Fibroblast of peridontal ligament (primary cell): ENCODE measurements around the gene TNPO1.

Experiments used
- DNase-seq: peaks from one replicate; pipeline ENCODE4 v3.0.0-alpha.2; 2010; ENCODE audit errors: extremely low read depth

The TNPO1 gene

DNA sequence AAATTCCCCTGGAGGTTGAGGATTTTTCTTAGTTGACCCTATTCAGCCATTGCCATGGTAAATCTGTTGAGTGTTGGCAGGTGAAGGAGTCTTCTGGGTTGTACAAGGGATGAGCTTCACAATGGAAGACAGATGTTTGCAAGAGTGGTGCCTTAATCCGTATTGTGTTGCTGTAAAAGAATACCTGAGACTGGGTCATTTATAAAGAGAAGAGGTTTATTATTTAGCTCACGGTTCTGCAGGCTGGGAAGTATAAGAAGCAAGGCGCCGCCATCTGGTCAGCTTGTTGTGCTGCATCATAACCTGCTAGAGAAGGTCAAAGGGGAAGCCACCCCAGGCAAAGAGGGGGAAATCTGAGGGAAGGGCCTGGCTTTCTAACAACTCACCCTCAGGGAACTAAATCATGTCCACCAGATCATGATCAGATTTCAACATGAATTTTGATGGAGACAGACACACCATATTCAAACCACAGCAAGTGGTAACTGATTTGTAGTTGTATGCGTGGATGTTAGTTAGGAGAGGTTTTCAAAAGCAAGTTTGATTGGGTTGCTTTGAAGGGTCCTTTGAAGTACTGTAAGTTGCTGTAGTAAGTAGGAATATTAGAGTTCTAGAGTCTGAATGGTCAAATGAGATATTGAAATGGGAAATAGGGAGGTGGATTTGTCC, 2.5 kb downstream of the TNPO1 start:
- DNase-seq, result peak; percentile 72

DNA sequence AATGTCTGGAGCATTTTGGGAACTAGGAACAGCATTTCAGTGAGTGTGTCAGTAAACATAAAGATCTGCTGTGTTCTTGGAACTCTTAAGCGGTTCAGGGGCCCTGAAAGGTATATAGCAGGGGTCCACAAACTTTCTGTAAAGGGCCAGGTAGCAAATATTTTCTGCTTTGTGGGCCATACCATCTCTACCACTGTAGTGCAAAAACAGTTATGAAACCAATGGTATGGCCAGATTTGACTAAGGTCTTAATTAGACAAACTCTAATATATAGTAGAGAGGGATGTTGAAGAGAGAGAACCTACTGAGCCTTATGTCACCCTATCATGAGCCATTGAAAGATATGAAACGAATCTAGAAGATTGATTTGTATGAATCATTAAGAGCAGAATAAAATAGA, 5.3 kb downstream of the TNPO1 start:
- no peak for DNase-seq

- no peak for DNase-seq
Observed at GRCh38 chr5:72822944-72823343, 6.5 kb downstream of the TNPO1 start.

DNA sequence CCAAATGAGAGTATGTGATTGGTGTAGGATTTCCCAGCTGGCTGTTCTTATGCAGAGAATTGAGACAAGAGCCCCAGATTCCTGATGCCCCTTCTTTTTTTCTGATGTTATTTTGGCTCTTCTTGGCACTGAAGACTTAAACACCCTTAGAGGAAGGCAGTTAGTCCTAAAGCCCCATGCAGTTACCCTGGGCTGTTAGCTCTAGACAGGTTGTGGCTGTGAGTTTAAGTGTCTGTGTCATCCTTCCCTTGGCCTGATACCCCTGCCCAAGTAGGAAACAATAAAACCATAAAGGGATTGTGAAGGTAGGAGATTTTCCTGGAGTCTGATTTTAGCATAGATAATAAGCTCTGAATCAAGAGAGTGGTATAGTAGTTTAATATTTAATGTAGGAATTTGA, 13.2 kb downstream of the TNPO1 start:
- no peak for DNase-seq

- no peak for DNase-seq
Observed at GRCh38 chr5:72830362-72830761, 13.9 kb downstream of the TNPO1 start.

- no peak for DNase-seq
Observed at GRCh38 chr5:72831685-72832084, 15.2 kb downstream of the TNPO1 start.

DNA sequence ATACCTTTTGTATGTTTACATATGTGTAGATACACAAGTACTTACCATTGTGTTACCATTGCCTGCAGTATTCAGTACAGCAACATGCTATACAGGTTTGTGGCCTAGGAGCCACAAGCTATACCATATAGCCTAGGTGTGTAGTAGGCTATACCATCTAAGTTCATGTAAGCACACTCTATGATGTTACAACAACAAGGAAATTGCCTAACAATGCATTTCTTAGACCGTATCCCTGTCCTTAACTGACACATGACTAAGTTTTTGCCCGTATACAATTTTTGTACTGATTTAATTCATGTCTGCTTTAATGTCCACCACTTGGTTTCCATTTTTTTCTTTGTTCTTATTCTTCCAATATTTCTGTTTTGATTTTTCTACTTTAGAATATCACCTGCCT, 18.5 kb downstream of the TNPO1 start:
- no peak for DNase-seq

DNA sequence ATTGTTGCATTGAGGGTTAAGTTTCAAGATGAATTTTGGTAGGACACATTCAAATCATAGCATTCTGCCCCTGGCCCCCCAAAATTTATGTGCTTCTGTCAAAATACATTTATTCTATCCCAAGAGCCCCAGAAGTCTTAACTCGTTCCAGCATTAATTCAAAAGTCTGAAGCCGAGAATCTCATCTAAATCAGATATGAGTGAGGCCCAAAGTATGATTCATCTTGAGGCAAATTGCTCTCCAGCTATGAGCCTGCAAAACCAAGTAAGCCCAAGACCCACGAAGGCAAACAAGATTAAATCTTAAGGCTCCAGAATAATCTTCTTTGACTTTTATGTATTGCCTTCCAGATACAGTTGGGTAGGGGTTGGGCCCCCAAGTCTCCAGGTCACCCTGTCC, 19.2 kb downstream of the TNPO1 start:
- no peak for DNase-seq

DNA sequence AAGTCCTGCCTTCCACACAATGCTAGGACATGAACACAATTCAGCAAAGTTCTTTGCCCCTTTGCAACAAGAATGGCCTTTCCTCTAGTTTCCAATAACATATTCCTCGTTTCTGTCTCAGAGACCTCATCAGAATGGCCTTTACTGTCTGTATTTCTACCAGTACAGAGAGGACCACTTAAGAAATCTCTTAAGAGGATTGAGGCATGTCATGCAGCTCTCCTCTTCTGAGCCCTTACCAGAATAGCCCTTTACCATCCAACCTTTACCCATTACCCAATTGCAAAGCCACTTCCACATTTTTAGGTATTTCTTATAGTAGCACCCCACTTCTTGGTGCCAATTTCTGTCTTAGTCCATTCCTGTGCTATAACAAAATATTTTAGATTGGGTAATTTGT, 20.3 kb downstream of the TNPO1 start:
- DNase-seq, result no peak

DNA sequence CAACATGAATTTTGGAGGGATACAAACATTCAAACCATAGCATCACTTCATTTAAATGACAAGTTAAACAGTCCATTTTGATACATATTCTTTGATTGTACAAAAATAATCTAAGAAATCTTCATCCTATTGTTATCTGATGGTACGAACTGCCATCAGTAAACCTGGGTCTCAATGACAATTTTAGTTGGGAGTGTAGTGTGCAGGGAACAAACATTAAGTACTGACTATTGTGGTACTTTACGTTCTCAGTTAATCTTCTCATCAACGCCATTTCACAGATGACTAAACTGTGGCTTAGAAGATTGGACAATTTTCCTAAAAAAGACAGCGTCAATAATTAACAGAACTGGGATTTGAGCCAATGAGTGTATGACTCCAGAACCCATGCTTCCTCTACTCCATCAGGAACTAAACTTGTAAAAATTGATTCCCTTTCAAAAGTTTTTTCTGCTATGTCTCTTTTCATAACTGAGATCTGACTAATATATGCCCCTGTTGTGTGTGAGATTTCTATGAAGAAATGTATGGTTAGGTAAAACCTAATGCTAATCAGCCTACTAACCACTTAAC, 21.1 kb downstream of the TNPO1 start:
- DNase-seq, result no peak

DNA sequence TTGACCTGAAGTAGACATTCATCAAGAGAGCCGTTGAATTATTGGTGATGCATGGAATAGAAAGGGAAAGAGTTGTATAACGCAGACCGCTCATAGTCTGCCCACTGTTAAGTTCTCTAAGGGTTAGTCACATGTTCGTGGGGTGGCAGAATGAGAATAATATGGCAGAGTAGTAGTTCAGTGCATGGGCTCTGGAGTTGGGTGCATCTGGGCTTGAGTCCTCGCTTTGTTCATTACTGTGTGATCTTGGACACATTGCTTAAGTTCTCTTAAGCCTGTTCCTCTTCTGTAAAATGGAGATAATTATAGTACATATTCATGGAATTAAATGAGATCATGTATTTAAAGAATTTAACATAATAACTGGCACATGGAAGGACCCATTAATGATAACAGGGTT, 23.6 kb downstream of the TNPO1 start:
- DNase-seq, result no peak

DNA sequence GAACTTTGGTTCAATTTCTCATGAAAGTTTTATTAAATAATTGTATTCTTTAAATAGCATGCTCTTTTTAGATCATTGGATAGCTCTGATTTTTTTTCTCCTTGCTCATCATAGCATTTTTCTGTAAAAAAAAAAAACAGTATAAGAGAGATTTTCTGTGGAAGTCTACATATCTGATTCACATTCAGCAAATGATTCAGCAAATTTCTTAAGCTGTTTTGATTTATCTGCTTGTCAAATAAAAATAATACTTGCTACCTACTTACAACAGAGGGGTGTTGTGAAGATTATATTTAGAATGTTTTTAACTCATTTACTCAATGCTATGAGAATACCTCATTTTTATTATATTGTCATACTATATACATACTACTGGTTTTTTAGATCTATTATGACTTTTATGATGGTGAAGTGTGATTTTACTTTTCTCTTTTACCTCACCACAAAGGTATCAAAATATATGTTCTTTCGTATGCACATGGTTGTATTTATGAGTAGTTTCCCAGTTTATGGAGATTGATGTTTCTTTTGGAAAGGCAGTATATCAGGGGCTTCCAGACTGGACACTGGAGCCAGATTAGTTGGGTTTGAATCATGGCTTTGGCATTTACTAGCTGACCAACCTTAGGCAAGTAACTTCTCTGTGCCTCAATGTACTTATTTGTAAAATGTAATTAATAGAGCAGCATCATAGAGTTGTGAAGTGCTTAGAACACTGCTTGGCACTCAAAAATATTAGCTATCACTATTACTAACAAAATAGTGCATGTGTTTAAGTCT, 25.5 kb downstream of the TNPO1 start:
- DNase-seq, result peak; percentile 70

DNA sequence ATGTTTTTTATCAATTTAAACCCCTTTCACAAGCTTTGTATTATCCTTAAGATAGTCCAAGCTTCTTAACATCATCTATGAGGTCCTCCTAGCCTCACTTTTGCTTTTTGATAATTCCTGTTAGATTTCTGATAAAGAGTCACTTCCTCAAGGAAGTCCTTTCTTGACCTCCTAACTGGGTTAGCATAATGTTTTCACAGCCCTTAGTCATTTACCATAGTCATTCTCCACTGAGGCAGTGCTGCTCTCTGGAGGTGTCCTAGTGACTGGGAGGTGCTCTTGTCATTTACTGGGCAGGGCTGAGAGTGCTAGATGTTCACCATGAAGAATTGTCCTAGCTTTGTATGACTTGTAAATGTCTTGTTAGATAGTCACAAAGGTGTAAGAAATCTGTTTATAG, 26.4 kb downstream of the TNPO1 start:
- no peak for DNase-seq

- no peak for DNase-seq
Observed at GRCh38 chr5:72844218-72844603, 27.8 kb downstream of the TNPO1 start.

DNA sequence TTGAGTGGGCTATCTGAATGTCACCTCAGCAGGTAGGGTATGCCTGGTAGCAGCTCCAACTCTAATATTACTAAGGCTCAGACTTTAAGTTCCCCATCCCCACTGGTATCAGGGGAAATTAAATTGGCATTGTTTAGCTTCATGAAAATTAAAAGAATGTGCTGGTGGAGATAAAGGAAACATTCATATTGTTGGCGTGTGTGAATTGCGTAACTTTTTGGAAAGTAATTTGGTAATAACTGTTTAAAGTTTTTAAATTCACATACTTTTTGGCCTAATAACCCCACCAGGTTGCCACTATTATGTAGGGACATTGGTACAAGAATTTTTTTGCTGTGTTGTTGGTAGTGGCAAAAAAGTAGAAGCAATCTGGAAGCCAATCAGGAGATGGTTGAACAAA, 29.4 kb downstream of the TNPO1 start:
- peak; percentile 43 for DNase-seq

DNA sequence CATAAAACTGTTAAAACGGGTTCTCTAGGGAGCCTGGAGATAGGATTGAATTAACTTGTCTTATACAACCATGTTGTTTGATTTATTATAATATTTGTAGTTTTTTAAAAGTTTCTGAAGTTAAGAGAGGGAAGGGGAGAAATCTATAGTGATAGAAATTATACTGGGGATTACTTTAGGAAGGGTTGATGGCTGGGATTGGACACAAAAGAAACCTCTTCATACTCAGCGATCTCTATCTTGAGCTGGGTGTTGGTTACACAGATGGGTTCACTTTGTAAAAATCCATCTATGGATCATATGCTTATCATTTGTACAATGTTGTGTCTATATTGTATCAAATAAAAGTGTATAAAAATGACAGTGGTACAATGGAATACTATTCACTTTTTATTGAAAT, 30.0 kb downstream of the TNPO1 start:
- no peak for DNase-seq

DNA sequence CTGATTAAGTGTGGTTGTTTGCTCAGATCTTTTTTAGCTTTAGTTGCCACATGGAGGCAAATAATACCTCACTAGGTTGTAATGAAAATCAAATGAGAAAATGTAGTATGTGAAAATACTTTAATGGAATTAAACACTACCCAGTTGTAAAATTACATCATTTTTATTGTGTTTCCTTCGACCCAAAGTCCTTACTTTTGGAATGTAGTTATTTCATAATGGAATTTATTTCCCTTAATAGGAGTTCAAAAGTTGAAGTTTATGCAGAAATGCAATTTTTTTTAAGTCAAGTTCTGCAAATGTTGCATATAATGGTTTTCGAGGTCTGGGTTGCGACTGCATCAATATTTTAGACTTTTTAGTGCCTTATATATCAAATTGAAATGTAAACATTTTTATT, 31.0 kb downstream of the TNPO1 start:
- no peak for DNase-seq

- peak; percentile 92 for DNase-seq
Observed at GRCh38 chr5:72847989-72848473, 31.6 kb downstream of the TNPO1 start.

DNA sequence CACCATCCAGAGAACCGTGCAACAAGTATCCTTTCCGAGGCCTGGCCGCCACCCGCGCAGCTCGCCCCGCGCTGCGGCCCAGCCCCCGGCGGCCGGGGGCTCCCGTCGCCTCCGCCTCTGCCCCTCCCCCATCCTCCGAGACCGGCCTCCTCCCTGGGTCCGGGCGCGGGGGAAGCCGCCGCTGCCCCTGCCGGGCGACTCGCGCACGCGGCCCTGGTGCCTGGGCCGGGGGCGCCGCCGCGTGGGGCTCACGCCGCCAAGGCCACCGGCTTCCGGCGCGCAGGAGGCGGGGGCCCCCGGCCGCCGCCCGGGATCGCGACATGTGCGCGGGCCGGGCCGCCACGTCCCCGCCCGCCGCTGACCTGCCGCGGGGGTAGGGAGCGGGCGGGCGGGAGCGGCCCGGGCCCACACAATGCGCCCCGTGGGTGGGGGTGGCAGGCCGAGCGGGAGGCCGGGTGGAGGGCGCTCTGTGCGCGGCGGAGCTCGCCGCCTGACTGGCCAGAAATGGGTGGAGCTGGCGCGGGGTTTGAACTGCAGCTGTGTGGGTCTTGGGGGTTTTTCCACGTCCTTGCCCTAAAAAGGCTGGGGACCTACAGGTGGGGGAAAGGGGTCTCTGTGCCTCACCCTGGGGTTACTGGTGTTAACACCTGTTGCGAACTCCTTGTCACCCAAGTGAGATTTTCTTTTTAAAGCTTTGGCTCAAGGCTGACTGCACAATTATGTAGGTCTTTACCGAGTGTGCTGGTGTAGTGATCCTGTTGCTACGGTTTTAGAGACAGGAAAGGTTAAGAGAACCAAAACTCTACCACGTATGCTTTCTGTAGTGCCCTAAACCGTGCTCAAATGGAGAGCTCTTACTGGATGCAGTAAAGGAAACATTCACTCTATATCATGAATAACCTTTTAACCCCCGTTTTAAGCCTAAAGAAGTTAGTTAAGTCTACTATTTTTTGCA, 32.3 kb downstream of the TNPO1 start:
- no peak for DNase-seq

DNA sequence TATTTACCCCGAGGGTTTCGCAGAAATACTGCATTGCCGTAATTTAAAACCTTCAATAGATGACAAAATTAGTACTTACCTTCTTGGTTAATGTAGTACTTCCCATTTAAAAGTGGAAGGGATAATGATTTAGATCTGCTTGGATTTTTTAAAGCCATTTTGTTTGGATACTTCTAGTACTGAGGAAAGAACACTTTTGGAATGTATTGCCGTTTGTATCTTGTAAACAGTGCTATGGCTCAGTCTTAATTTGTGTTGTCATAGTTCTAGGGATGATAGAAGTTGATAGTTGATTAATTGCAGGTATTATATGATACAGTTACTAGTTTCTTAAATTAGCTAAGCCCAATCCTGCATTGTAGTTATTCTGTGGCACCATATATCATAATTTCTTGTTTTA, 33.1 kb downstream of the TNPO1 start:
- no peak for DNase-seq

DNA sequence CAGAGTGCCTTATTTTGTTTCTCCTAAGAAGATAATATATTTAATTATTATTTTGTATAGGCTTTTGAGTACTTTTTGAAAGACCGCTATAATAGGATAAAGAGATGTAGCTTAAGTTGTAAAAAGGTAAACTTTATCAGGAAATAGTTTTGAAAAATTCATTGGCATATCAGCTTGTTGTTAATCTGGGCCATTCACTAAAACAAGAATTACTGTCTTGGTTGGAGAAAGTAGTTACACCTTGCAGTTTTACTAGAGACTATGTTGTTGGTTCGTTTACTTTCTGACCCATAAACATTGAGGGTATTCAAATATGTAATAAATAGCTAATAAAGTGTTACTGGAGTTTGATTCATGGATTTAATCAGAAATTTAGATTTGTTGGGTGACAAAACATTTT, 33.7 kb downstream of the TNPO1 start:
- no peak for DNase-seq

DNA sequence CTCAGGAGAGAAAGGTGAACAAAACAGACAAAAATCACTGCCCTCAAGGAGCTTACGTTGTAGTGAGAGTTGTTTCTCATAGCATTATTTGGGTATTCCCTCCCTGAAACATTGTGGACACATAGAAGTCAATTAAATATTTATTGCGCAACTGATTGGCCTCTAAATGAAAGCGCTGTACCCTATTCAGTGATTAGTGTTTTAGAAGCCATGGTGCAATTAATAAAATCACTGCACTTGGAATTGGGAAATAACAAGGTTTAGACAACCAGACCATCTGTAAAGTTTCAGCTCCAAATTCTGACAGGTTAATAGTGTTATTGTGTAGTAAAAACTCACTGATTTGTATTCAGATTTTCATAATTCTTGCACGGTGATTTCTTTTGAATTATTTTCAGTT, 35.9 kb downstream of the TNPO1 start:
- no peak for DNase-seq
